A673 (cell line): ENCODE measurements around the gene TSHR. TPM values are rescaled to one million over a fixed set of nuclear protein-coding genes. Genes with fewer than 3 reads are reported as not detected.

Experiments
- BruUV-seq: library from RNA; stranded (reverse); fragments of 400-500 nt; replicated peaks from 2 replicates; lab custom pipeline; 2021; lab: Mats Ljungman, UMichigan
- CTCF ChIA-PET: fragments of 300-600 bp; sonication (Branson Sonifier 250); formaldehyde crosslinking; loops from one replicate; lab custom pipeline; 2022; ENCODE audit warnings: antibody characterized with exemption; lab: Charles Lee
- POLR2A ChIA-PET: fragments of 300-600 bp; sonication (Branson Sonifier 250); formaldehyde crosslinking; loops from one replicate; lab custom pipeline; 2022; ENCODE audit warnings: antibody characterized with exemption; ENCODE audit not compliant: low non-redundant PET; lab: Charles Lee
- DNase-seq: peaks from one replicate; pipeline ENCODE4 v3.0.0-alpha.2; 2015; ENCODE audit warnings: low spot score
- H3K27ac ChIP-seq: fragments of 200-600 bp; sonication (generic); 2 replicates; pipeline ENCODE4 v1.5.1; 2016; ENCODE audit warnings: mixed run types, low read depth, mild to moderate bottlenecking, mixed read lengths, antibody characterized with exemption, low read length; ENCODE audit not compliant: poor library complexity, severe bottlenecking
- H3K27me3 ChIP-seq: fragments of 200-600 bp; sonication (generic); replicated peaks from 2 replicates; pipeline ENCODE4 v1.6.1; 2017; ENCODE audit warnings: mixed run types, low read depth, mild to moderate bottlenecking, mixed read lengths, antibody characterized with exemption, low read length; ENCODE audit not compliant: insufficient read depth, poor library complexity
- H3K36me3 ChIP-seq: fragments of 200-600 bp; sonication (generic); 2 replicates; pipeline ENCODE4 v1.6.1; 2016; ENCODE audit warnings: mixed run types, mild to moderate bottlenecking, mixed read lengths, antibody characterized with exemption, low read length; ENCODE audit not compliant: insufficient read depth, poor library complexity, severe bottlenecking
- H3K4me1 ChIP-seq: fragments of 200-600 bp; sonication (generic); 2 replicates; pipeline ENCODE4 v1.6.1; 2017; ENCODE audit warnings: mixed run types, mild to moderate bottlenecking, mixed read lengths, antibody characterized with exemption, low read length; ENCODE audit not compliant: insufficient read depth, poor library complexity, severe bottlenecking
- H3K4me3 ChIP-seq: fragments of 200-600 bp; sonication (generic); 2 replicates; pipeline ENCODE4 v1.5.1; 2016; ENCODE audit warnings: low read depth, mixed run types, mild to moderate bottlenecking, mixed read lengths, low read length; ENCODE audit not compliant: poor library complexity, severe bottlenecking
- H3K9me3 ChIP-seq: fragments of 200-600 bp; sonication (generic); 2 replicates; pipeline ENCODE4 v1.6.1; 2016; ENCODE audit warnings: mixed run types, low read depth, mild to moderate bottlenecking, mixed read lengths, antibody characterized with exemption, low read length; ENCODE audit not compliant: poor library complexity, severe bottlenecking
- CTCF ChIP-seq: fragments of 300-800, 200-600 bp; sonication (generic); conservative IDR thresholded peaks from 2 replicates; pipeline ENCODE4 v1.5.1; 2017; ENCODE audit warnings: low read depth, mild to moderate bottlenecking, antibody characterized with exemption, low read length, moderate library complexity, mixed read lengths
- EZH2 ChIP-seq: fragments of 200-600 bp; sonication (generic); IDR thresholded peaks from 2 replicates; pipeline ENCODE4 v1.6.1; 2017; ENCODE audit warnings: borderline replicate concordance, low read depth, mild to moderate bottlenecking, mixed read lengths, antibody characterized with exemption, low read length; ENCODE audit not compliant: poor library complexity, severe bottlenecking
- intact Hi-C: fragments of 100-400 bp; cut with micrococcal nuclease; formaldehyde crosslinking; loops from one replicate; pipeline ENCODE4 v1.10.0; 2022; ENCODE audit not compliant: unreplicated experiment
- total RNA-seq: library from RNA; stranded (reverse); gene quantifications from 2 replicates; pipeline ENCODE4 v1.2.3, GENCODE V29; 2021

Gene TSHR
- total RNA-seq, 1 experiment from 2014 or later, result not detected

DNA sequence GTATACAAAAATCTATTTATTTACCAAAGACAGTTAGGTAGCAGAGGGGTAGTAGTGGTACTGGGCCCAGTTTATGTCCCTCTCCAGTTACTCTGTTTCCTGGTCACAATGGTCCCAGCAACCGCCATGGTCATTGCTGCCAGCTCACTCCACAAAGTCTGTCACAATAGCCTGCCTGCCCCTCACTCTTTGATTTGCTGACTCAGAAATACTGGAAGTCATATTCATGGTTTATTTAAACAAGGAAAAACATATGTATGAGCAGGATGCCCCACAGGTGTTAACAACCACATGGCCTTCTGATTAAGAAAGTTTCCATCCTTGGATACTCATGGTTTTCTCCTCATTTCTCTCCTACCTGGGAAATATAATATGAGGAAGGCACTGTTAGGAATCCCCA lies 49.2 kb downstream of the TSHR start:
- BruUV-seq, result no TSS peak
- intact Hi-C loops, result no loop called here
- H3K27ac ChIP-seq, result no peak overlapping the region
- CTCF ChIA-PET, result no interaction called here
- no peak for DNase-seq
- H3K27me3 ChIP-seq, result peaks cover under 1% of the 10 kb centered on the region
- no peaks in the 10 kb centered on the region for H3K9me3 ChIP-seq
- no peak for TF ChIP-seq EZH2
- no peak for TF ChIP-seq CTCF
- POLR2A ChIA-PET, result no interaction called here
- no peaks in the 10 kb centered on the region for H3K36me3 ChIP-seq
- no peaks in the 10 kb centered on the region for H3K4me1 ChIP-seq
- H3K4me3 ChIP-seq, result no peak overlapping the region

- Histone ChIP-seq H3K4me3 (no peak overlapping the region), H3K9me3 (no peaks in the 10 kb centered on the region), H3K27ac (no peak overlapping the region), H3K36me3 (no peaks in the 10 kb centered on the region), H3K27me3 (no peaks in the 10 kb centered on the region), H3K4me1 (no peaks in the 10 kb centered on the region)
- intact Hi-C loops, result no loop called here
- ChIA-PET CTCF (no interaction called here), POLR2A (no interaction called here)
- DNase-seq, result no peak
- BruUV-seq, result no TSS peak
- TF ChIP-seq EZH2 (no peak), CTCF (no peak)
Observed at GRCh38 chr14:81005540-81006228, 50.3 kb downstream of the TSHR start.

GRCh38 chr14:81006266-81006665 lies 50.8 kb downstream of the TSHR start:
- no peaks in the 10 kb centered on the region for H3K9me3 ChIP-seq
- BruUV-seq, result no TSS peak
- intact Hi-C loops, result no loop called here
- TF ChIP-seq CTCF, result no peak
- TF ChIP-seq EZH2, result no peak
- no peaks in the 10 kb centered on the region for H3K4me1 ChIP-seq
- CTCF ChIA-PET, result no interaction called here
- POLR2A ChIA-PET, result no interaction called here
- no peak for DNase-seq
- no peaks in the 10 kb centered on the region for H3K36me3 ChIP-seq
- H3K4me3 ChIP-seq, result no peak overlapping the region
- H3K27ac ChIP-seq, result no peak overlapping the region
- H3K27me3 ChIP-seq, result no peaks in the 10 kb centered on the region
